Neural progenitor cell (in vitro differentiated cells): ENCODE data around the gene DTD1. TPM values are rescaled to one million over a fixed set of nuclear protein-coding genes. Genes with fewer than 3 reads are reported as not detected.

Source experiments
- DNase-seq: peaks from one replicate; pipeline ENCODE4 v3.0.0-alpha.2; 2016; ENCODE audit warnings: low spot score
- H2AFZ ChIP-seq: fragments of 200-600 bp; sonication (generic); replicated peaks from 2 replicates; pipeline ENCODE4 v1.6.1; 2016; ENCODE audit warnings: antibody characterized with exemption
- H3F3A ChIP-seq: fragments of 200-600 bp; sonication (generic); 2 replicates; pipeline ENCODE4 v1.6.1; 2016; ENCODE audit warnings: antibody characterized with exemption, low read depth
- H3K27ac ChIP-seq: fragments of 200-600 bp; sonication (generic); 2 replicates; pipeline ENCODE4 v1.5.1; 2016; ENCODE audit warnings: mild to moderate bottlenecking
- H3K27me3 ChIP-seq: fragments of 200-600 bp; sonication (generic); 2 replicates; pipeline ENCODE4 v1.6.1; 2016; ENCODE audit warnings: mild to moderate bottlenecking, moderate library complexity
- H3K36me3 ChIP-seq: fragments of 200-600 bp; sonication (generic); 2 replicates; pipeline ENCODE4 v1.5.1; 2016
- H3K4me1 ChIP-seq: fragments of 200-600 bp; sonication (generic); 2 replicates; pipeline ENCODE4 v1.6.1; 2016; ENCODE audit warnings: mixed run types
- H3K4me2 ChIP-seq: fragments of 200-600 bp; sonication (generic); 2 replicates; pipeline ENCODE4 v1.6.1; 2016
- H3K4me3 ChIP-seq: fragments of 200-600 bp; sonication (generic); 2 replicates; pipeline ENCODE4 v1.5.1; 2016
- H3K79me2 ChIP-seq: fragments of 200-600 bp; sonication (generic); 2 replicates; pipeline ENCODE4 v1.6.1; 2016; ENCODE audit warnings: low read depth
- H3K9ac ChIP-seq: fragments of 200-600 bp; sonication (generic); 2 replicates; pipeline ENCODE4 v1.6.1; 2016
- H3K9me3 ChIP-seq: fragments of 200-600 bp; sonication (generic); 2 replicates; pipeline ENCODE4 v1.5.1; 2016; ENCODE audit warnings: low read depth
- H4K20me1 ChIP-seq: fragments of 200-600 bp; sonication (generic); 2 replicates; pipeline ENCODE4 v1.6.1; 2016; ENCODE audit warnings: low read depth
- H3K27ac Mint-ChIP-seq: 3 replicates; pipeline ENCODE4 v1.8.0; 2021; ENCODE audit warnings: mixed read lengths
- H3K27me3 Mint-ChIP-seq: 2 replicates; pipeline ENCODE4 v1.8.0; 2022; ENCODE audit warnings: low read depth, mild to moderate bottlenecking, inconsistent platforms, moderate library complexity, mixed read lengths; ENCODE audit not compliant: insufficient read depth
- H3K36me3 Mint-ChIP-seq: 3 replicates; pipeline ENCODE4 v1.8.0; 2021; ENCODE audit warnings: mixed read lengths
- H3K4me1 Mint-ChIP-seq: 3 replicates; pipeline ENCODE4 v1.8.0; 2021; ENCODE audit warnings: mixed read lengths
- H3K4me3 Mint-ChIP-seq: 3 replicates; pipeline ENCODE4 v1.8.0; 2021; ENCODE audit warnings: mild to moderate bottlenecking, moderate library complexity, mixed read lengths
- H3K9me3 Mint-ChIP-seq: 3 replicates; pipeline ENCODE4 v1.8.0; 2020; ENCODE audit warnings: mixed read lengths
- EZH2 ChIP-seq: fragments of 200-600 bp; sonication (generic); IDR thresholded peaks from 2 replicates; pipeline ENCODE4 v1.6.1; 2017; ENCODE audit warnings: antibody characterized with exemption, mild to moderate bottlenecking, moderate library complexity
- EZH2phosphoT487 ChIP-seq: fragments of 200-600 bp; sonication (generic); IDR thresholded peaks from 2 replicates; pipeline ENCODE4 v1.6.1; 2017; ENCODE audit warnings: antibody characterized with exemption
- total RNA-seq: library from RNA; depleted of rRNA; stranded (reverse); fragments of >200 nt; gene quantifications from 2 replicates; pipeline ENCODE4 v1.2.3, GENCODE V29; 2015; ENCODE audit warnings: low replicate concordance
- TF ChIP-seq, protein P1 (sequence below): fragments of 200-600 bp; sonication (generic); IDR thresholded peaks from 2 replicates; pipeline ENCODE4 v1.5.1; 2017; ENCODE audit warnings: antibody characterized with exemption, mild to moderate bottlenecking

DTD1 gene
- total RNA-seq, 1 donor from 2014 or later = 92.6 TPM

DNA sequence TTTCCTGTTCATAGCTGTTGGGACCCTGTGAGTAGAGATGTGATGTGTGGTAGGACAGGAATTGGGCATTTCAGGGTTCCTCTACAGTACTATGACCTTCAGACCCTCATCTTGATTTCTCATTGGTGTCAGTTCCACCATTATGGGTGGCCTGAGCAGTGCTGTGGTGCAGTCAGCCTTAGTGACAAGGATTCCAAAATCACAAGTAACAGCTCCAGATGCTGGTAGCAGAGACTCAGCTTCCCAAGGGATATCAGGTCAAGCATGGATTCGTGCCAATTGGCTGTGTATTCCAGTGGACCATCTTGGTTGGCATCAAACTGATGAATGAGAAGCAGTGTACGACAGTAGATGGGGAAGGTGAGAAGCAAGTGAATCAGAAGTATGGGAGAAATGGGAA, 16.8 kb upstream of the DTD1 start:
- H3K4me3 ChIP-seq = no peak overlapping the region
- H3K4me1 ChIP-seq = peaks cover 11% of the 10 kb centered on the region
- no peaks in the 10 kb centered on the region for H3K9me3 ChIP-seq
- Mint-ChIP-seq H3K4me3 (no peak overlapping the region), H3K27me3 (peaks cover 3% of the 10 kb centered on the region), H3K27ac (no peak overlapping the region), H3K9me3 (no peaks in the 10 kb centered on the region), H3K36me3 (peaks cover 13% of the 10 kb centered on the region), H3K4me1 (peaks cover 11% of the 10 kb centered on the region)
- H3F3A ChIP-seq = peaks cover 10% of the 10 kb centered on the region
- peaks cover 5% of the 10 kb centered on the region for H3K36me3 ChIP-seq
- H3K4me2 ChIP-seq = no peak overlapping the region
- no peaks in the 10 kb centered on the region for H3K27me3 ChIP-seq
- H2AFZ ChIP-seq = no peak overlapping the region
- H3K79me2 ChIP-seq = peaks cover 22% of the 10 kb centered on the region
- no peak overlapping the region for H3K27ac ChIP-seq
- no peak for DNase-seq
- no peaks in the 10 kb centered on the region for H4K20me1 ChIP-seq
- TF ChIP-seq, protein P1, sequence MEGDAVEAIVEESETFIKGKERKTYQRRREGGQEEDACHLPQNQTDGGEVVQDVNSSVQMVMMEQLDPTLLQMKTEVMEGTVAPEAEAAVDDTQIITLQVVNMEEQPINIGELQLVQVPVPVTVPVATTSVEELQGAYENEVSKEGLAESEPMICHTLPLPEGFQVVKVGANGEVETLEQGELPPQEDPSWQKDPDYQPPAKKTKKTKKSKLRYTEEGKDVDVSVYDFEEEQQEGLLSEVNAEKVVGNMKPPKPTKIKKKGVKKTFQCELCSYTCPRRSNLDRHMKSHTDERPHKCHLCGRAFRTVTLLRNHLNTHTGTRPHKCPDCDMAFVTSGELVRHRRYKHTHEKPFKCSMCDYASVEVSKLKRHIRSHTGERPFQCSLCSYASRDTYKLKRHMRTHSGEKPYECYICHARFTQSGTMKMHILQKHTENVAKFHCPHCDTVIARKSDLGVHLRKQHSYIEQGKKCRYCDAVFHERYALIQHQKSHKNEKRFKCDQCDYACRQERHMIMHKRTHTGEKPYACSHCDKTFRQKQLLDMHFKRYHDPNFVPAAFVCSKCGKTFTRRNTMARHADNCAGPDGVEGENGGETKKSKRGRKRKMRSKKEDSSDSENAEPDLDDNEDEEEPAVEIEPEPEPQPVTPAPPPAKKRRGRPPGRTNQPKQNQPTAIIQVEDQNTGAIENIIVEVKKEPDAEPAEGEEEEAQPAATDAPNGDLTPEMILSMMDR = no peak
- TF ChIP-seq EZH2 = no peak
- no peak for TF ChIP-seq EZH2phosphoT487
- no peak overlapping the region for H3K9ac ChIP-seq

DNA sequence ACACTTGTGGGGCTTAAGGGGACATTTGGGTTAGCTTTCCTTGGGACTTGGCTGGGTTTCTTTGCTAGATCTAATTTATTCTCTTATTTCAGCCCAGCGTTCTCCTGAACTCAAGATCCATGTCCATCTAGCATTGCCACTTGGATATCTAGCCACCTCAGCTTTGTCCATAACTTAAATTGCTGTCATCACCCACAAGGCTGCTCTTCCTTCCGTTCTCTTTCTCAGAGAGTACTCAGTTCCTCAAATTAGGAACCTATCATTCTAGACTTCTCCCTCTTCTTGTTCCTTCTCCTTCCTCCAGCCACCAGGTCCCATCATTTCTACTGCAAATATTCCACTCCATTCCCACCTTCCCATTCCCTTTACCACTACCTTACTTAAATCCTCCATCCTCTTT, 16.3 kb upstream of the DTD1 start:
- peaks cover 3% of the 10 kb centered on the region for H3K27me3 Mint-ChIP-seq
- no peak overlapping the region for H3K9ac ChIP-seq
- TF ChIP-seq EZH2 (no peak), EZH2phosphoT487 (no peak)
- TF ChIP-seq, protein P1 = no peak
- H3K27ac Mint-ChIP-seq = no peak overlapping the region
- peaks cover 6% of the 10 kb centered on the region for H3K4me1 ChIP-seq
- H2AFZ ChIP-seq = no peak overlapping the region
- peaks cover 13% of the 10 kb centered on the region for H3K36me3 Mint-ChIP-seq
- H3K9me3 Mint-ChIP-seq = no peaks in the 10 kb centered on the region
- H3K4me3 Mint-ChIP-seq = no peak overlapping the region
- H3K4me3 ChIP-seq = no peak overlapping the region
- no peak overlapping the region for H3K4me2 ChIP-seq
- no peaks in the 10 kb centered on the region for H4K20me1 ChIP-seq
- H3F3A ChIP-seq = peaks cover 9% of the 10 kb centered on the region
- H3K36me3 ChIP-seq = peaks cover 5% of the 10 kb centered on the region
- no peaks in the 10 kb centered on the region for H3K27me3 ChIP-seq
- peaks cover 22% of the 10 kb centered on the region for H3K79me2 ChIP-seq
- H3K4me1 Mint-ChIP-seq = peaks cover 8% of the 10 kb centered on the region
- no peaks in the 10 kb centered on the region for H3K9me3 ChIP-seq
- no peak overlapping the region for H3K27ac ChIP-seq
- no peak for DNase-seq

DNA sequence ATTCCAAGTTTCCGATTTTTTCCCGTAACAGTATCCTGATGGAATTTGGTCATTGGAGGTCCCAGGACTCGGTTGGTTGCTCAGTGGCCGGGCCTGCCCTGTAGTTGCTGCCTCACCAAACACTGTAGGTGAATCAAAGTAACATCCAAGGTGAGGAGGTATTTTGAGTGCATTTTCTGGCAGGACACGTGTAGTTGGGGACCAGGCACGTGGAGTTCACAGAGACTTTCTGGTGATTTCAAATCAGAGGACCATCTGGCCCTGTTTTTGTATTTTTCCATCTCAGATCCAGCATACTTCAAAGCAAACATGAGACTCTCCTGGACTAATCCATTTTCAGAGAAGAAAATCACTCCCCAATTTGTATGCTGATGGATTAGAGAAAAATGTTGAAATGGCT, 9.9 kb upstream of the DTD1 start:
- Mint-ChIP-seq H3K4me3 (no peak overlapping the region), H3K27me3 (no peaks in the 10 kb centered on the region), H3K27ac (no peak overlapping the region), H3K4me1 (no peaks in the 10 kb centered on the region), H3K36me3 (peaks cover 1% of the 10 kb centered on the region), H3K9me3 (no peaks in the 10 kb centered on the region)
- Histone ChIP-seq H4K20me1 (no peaks in the 10 kb centered on the region), H3K9me3 (no peaks in the 10 kb centered on the region), H3K4me3 (no peak overlapping the region), H2AFZ (no peak overlapping the region), H3K27ac (no peak overlapping the region), H3K79me2 (no peaks in the 10 kb centered on the region), H3K4me1 (no peaks in the 10 kb centered on the region), H3K27me3 (no peaks in the 10 kb centered on the region), H3K4me2 (no peak overlapping the region), H3F3A (no peaks in the 10 kb centered on the region), H3K9ac (no peak overlapping the region), H3K36me3 (no peaks in the 10 kb centered on the region)
- DNase-seq = no peak
- no peak for TF ChIP-seq EZH2phosphoT487

DNA sequence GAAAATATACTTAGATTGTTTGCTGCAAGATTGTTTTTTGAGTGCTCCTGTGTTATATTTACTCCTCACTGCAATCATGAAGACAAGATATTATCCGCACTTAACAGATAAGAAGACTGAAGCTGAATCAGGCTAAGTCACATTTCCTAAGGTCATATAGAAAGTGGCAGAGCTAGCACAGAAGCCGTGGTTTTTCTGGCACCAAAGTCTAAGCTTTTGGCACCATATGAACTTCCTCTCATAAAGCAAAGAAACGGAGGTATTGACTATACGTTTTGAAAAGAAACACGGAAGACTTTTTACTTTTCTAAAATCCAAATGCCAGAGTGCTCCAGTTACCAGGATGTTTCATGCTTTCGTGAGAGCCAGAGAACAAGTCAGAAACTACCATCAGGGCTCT, 9.3 kb upstream of the DTD1 start:
- Mint-ChIP-seq H3K36me3 (no peaks in the 10 kb centered on the region), H3K4me1 (no peaks in the 10 kb centered on the region), H3K27me3 (no peaks in the 10 kb centered on the region), H3K9me3 (no peaks in the 10 kb centered on the region), H3K27ac (no peak overlapping the region), H3K4me3 (no peak overlapping the region)
- H3K79me2 ChIP-seq = no peaks in the 10 kb centered on the region
- H3K4me1 ChIP-seq = no peaks in the 10 kb centered on the region
- H3K9me3 ChIP-seq = no peaks in the 10 kb centered on the region
- H3K9ac ChIP-seq = no peak overlapping the region
- no peak overlapping the region for H2AFZ ChIP-seq
- DNase-seq = no peak
- H3F3A ChIP-seq = no peaks in the 10 kb centered on the region
- H3K27ac ChIP-seq = no peak overlapping the region
- no peak overlapping the region for H3K4me3 ChIP-seq
- TF ChIP-seq, protein P1 = no peak
- no peak for TF ChIP-seq EZH2phosphoT487
- no peak for TF ChIP-seq EZH2
- H3K27me3 ChIP-seq = no peaks in the 10 kb centered on the region
- no peaks in the 10 kb centered on the region for H3K36me3 ChIP-seq
- no peak overlapping the region for H3K4me2 ChIP-seq
- no peaks in the 10 kb centered on the region for H4K20me1 ChIP-seq
